H4 (cell line): ENCODE measurements around the gene XPR1. TPM values are rescaled to one million over a fixed set of nuclear protein-coding genes. Genes with fewer than 3 reads are reported as not detected.
A peak's percentile ranks its signal among the peaks of the same experiment; 100 is the strongest.

Source experiments
- DNase-seq: peaks from one replicate; pipeline ENCODE4 v3.0.0-alpha.2; 2015; ENCODE audit warnings: low spot score
- total RNA-seq: library from RNA; depleted of rRNA; stranded (reverse); fragments of >200 nt; shearing (Covaris generic); gene quantifications from 2 replicates; pipeline ENCODE4 v1.2.3, GENCODE V29; 2014; rRNA removed

Gene XPR1
- total RNA-seq: 16.9 and 23.5 TPM in 2 replicates

DNA sequence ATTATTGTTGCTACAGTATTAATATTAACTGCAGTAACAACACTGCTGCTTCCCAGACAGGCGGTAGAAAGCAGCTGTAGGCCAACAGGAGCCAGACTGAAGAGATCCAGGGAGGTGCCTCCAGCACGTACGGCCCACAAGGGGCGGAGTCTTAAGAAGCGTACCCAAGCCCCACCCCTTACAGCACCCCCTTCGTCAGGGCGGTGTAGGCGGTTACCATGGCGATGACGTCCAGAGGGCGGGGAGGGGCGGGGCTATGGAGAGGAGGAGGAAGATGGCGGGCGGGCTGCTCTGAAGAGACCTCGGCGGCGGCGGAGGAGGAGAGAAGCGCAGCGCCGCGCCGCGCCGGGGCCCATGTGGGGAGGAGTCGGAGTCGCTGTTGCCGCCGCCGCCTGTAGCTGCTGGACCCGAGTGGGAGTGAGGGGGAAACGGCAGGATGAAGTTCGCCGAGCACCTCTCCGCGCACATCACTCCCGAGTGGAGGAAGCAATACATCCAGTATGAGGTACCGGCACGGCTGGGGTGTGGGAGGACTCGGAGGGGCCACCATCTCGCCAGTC, at the start of gene XPR1:
TSS of gene XPR1 (plus strand) at position 257 of the 560 bp plus-strand sequence. CDS start at position 437, 180 bp downstream.
- peak; percentile 97 for DNase-seq

DNA sequence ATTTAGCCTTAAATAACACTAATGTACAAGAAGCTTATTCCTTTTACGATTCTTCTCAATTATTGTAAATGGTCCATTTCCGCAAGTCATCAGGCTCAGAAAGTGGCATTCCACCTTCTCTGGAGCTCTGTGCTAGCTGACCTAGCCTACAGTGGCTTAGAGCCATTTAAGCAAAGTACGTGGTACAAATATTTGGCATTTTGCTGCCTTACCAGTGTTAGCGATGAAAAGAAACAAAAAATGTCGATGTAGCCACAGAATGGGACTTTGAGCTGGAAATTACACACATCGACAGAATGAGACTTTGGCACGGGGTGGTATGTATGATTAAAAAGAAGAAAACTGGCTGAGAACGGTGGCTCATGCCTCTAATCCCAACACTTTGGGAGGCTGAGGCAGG, 47.0 kb upstream of the XPR1 start:
- DNase-seq: no peak

DNA sequence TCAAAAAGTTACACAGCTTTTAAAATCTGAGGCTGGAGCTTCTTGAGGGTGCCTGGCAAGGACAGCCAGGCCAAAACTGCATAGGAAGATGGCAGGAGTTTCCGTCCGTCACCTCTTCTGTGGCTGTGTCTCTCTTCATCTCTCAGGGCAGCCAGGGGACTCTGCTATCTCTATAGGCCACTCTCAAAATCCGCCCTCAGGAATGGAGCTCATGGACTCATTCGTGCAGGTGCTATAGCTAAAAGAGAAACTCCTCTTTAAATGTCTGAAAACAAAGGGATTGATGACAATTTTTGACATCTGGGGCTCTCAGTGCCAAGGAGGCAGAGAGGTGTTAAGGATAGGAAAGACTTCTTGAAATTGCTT, 45.8 kb upstream of the XPR1 start:
- DNase-seq: no peak

DNA sequence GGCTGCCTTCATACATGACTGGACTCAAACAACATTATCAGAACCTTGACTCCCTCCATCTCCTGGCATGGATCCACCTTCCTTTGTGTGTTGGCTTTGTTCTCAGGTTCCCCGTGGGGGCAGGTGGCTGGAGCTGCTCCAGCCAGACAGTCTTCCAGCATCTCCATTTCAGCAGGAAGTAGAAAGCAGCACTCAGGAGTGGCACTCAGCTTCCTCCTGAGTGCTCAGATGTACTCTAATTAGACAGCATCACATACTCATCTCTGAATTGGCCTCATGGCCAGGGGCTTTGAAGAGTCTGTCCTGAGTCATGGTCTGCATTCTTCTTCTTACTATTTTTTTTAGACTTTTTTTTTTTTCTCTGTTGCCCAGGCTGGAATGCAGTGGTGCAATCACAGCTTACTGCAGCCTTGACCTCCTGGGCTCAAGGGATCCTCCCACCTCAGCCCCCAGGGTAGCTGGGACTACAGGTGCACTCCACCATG, 45.1 kb upstream of the XPR1 start:
- DNase-seq: peak; percentile 10

DNA sequence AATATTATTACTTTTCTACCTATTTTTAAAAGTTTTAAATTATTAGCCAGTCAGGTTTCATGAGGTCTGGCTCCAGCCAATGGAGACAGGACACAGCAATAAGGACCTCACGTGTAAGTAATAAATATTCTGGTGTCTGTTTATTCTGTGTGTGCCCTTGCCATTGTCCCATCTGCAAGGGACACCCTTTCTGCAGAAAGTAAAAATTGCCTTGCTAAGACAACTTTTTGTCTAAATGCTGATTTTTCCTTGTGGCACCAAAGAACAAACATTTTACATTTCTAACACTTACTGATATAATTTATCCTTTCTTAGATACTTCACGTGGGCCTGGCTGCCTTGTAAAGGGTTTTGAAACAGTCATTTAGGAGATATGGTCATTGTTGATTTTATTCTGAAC, 43.7 kb upstream of the XPR1 start:
- DNase-seq: no peak

DNA sequence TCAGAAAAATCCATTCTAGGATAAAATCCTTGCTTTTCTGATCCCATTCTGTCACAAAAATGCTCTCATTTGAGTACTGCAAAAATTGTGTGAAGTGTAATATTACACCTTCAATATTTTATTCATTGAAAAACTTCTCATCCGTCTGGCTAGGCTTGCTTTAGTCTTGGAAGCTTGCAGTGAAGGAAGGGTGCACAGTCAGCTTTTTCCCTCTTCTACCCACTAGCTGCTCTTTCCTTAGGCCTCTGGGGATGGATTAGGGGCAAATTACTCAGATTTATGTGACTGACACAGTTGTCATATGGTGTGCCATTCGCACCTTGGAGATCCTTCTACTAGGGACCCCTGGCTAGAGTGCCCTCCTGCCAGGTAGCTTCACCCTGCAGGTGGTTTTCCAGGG, 40.9 kb upstream of the XPR1 start:
- no peak for DNase-seq

DNA sequence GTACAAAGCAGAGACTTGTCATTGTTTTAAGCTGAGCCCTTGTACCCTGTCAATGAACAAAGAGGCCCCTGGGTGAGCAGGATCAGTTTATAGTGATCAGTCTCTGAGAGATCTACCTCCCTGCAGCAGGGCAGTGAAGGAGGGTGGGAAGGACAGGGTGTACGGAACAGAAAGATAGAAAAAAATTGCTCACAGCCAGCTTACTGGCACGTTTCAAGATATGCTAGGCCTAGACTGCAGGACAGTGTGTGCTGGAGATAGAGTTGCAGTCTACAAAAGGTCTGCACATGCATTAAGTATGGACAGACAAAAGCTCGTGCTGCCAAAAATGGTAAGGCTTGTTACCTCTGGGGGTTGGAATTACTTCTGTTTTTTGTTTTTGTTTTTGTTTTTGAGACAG, 38.4 kb upstream of the XPR1 start:
- DNase-seq: no peak

DNA sequence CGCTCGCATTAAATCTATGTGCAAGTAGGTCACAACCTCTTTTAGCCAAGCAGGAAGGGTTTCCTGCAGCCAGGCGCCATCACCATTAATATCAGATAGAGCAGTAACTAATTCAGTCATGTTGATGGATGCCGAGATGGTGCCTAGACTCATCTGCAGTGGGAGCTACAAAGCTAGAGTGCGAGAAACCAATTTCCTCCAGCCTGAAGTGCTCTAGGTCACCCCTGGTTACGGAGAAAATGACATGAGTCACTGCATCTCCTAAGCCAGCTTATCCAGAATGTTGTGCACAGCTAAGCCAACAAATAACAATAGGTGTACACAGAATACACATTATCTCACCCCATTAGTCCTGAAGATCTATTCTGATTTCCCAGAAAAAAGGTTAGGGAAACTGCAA, 37.1 kb upstream of the XPR1 start:
- no peak for DNase-seq

DNA sequence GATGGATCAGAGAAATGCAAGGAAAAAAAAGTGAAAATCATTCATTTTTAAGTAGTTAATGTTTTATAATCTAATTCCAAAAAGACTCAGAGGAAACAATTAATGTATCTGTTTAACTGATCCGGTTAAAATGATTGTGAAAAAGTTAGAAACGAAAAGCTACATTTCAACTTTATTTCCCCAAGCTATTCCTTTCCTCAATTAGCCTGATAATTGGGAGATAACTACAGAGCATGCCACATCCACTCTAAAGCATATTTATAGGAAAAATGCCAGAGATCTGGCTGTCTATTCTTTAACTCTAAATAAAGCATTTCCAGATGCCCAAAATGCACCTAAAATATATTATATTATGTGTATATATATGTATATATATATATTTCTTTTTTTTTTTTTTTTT, 35.9 kb upstream of the XPR1 start:
- no peak for DNase-seq

DNA sequence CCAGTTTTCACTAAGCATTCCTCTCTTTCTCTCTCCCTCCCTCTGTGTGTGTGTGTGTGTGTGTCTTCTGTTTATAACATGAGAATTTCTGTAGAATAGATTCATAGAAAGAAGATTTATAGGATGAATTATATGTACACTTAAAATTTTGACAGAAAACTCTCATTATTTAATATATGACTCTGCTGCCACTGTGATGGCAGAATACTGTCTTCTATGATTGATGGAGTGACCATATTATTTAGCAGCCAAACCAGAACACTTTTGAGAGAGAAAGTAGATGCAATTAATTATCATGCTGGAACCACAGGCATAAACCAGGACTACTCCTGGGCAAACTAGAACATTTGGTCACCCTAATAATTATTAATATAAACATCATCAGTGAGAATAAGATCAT, 34.3 kb upstream of the XPR1 start:
- DNase-seq: no peak

DNA sequence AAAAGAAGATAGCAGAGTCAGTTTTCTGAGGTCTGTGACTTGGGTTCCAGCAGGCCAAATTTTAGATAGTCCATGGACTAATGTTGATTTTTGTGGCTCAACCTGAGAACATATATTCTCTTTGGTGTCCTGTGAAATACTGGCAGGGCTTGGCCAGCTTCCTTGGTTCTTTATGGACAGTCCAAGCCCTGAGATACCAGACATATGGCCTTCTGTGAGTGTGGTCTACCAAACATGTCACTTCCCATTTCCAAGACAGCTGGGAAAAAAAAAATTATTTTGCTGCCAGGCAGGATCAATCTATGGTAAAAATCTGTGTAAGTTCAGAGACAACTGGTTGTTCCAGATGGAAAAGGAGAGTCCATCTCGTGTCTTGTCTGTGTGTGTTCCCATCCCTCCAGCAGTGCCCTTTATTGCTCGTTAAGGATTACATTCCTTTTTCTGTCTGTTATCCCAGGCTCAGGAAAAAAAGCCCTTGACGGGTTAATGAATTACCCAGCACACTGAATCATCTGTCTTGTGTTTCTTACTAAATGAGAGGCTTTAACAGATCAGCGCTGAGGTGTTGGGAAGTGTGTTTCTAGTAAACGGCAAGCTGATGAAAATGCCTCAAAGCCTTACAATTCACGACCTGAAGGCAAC, 33.4 kb upstream of the XPR1 start:
- no peak for DNase-seq

DNA sequence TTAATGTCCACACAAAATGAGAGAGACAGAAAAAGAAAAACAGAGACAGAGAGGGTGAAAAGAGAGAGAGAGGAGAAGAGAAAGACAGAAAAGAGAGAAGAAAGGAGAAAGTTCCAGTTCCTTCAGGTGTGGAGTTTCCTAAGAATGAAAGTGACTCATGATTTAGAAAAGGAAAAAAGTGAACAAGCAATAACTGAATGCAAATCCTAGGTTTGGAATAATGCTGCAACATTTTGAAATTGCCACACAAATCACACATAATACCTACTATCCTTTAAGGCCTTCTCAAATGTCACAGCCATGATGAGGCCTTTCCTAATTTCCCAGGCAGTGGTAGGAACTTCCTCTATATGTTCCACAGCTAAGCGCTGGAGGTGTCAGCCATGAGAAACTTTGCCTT, 31.5 kb upstream of the XPR1 start:
- no peak for DNase-seq

DNA sequence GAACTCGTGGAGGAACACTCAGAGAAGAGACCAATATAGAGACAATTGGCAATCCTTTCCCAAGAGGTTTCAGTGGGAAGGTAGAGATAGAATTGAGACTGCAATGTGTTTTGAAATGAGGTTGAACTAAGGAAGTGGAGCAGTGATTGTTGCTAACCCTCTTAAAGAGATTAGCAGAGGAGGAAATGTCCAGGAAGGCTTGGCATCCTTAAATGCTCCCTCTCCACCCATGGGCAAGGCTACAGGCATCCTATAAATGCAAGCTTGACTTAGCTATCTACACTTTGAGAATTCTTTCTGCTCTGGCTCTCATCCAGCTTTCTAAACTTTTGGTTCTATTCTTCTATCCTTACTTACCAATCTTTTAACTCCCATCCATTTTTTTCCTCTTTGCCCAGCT, 30.3 kb upstream of the XPR1 start:
- no peak for DNase-seq

DNA sequence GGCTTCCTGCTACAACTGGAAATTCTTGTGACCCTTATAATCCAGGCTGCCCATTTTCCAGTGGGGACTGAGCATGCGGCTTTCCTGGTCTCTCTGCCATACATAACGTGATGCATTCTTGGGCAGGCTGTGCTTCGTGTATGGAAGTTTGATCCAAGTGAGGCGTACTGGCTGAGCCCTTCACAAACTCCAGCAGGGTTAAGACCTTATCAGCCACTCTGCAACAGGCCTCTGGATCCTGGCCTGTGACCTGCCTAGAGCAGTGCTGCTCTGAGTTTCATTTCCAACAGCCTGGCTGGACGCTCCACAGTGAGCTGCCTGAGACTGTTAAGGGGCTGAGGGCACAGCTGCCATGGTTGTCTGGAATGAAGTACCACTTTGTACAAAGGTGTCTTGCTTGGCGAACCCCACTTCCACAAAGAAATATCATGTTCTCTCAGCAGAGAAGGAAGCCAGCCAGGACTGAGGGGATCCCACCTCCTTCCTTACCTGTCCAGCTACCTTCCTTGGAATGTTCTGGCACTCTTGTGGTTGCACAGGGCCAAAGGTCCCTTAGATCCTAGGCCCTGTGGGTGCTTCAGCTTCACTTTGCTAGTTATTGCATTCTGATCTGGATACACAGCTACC, 28.5 kb upstream of the XPR1 start:
- no peak for DNase-seq

DNA sequence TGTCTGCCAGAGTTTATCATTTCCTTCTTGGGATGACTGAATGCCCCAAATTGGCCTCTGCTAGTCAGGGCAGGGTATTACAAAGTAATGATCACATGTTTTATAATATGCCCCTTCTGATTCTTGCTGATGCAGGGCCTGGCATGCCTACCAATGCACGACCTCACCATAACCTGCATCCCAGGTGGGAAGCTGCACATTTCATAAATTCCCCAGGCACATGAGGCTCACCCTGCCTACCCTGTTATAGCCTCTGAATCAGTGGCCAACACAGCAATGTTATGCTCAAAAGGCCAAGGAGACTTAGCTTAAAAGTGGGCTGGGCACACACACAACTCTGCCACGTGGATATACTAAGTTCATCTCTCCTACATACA, 28.0 kb upstream of the XPR1 start:
- DNase-seq: no peak

DNA sequence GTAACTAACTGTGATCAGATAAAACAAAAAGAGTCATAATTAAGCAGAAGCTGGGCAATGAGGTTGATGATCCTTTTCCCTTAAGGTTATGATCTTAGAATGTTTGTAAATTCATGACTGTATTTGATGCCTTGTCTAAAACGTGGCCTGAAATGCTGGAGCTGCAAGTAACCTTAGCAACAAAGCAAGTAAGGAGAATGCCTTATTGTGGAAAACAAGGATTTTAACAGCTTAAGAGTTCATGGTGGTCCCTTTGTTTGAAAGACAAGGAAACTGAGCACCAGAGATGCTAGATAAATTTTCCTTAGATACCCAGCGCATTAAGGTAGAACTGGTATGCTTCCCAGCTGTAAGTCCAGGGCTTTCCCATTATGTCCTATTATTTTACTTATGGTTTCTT, 25.7 kb upstream of the XPR1 start:
- no peak for DNase-seq

DNA sequence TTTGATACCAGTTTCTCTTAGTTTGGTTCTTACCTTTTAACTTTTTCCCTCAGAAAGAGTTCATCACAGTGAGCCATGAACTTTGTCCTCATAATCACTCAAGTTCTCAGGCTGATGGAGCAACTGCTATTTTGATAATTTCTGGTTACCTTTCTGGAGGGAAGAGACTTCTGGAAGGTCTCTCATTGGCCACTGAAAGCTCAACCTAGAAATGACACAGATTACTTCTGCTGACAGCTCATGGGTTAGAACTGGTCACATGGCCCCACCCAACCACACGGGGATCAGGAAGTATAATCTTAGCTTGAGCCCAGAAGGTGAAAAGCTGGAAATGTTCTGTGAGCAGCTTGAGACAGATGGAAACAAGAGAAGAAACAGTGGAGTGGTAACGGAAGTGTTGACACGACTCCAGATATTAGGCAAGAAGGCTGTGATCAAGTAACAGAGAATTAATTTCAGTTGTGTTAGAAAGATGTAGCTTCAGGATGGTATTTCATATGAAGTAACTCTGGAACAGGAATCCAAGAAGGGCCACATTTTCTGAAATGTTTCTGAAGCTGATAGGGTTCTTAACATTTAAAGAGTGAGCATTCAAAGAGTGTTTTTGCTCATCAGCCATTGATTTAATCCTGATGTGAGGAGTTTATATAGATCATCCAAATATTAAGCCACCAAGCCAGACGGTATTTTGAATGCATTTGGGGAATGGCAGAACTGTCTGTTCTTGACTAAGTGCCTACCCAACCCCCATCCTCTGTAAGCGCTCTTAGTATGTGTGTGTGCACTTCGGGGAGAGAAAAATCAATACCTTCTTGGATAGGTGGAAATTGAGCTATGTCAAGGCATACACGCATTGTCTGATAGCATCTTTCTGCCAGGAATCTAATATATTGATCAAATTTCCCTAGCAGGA, 21.9 kb upstream of the XPR1 start:
- DNase-seq: no peak

DNA sequence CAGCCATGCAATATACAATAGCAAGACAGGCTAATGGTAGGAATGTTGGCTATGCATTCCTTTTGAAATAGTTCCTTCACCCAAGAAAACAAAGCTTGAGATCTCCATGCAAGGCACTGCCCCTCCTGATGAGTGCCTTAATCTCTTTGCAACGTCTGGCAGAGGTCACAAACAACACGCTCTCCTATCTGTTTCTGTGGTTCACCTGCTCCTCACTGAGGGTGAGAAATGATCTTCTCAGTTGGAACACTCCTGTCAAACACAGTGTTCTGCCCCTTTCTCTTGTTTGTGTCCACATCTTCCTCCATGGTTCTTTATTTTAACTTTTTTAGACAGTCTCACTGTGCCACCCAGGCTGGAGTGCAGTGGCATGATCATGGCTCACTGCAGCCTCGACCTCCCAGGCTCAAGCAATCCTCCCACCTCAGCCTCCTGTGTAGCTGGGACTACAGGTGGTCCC, 21.2 kb upstream of the XPR1 start:
- no peak for DNase-seq

DNA sequence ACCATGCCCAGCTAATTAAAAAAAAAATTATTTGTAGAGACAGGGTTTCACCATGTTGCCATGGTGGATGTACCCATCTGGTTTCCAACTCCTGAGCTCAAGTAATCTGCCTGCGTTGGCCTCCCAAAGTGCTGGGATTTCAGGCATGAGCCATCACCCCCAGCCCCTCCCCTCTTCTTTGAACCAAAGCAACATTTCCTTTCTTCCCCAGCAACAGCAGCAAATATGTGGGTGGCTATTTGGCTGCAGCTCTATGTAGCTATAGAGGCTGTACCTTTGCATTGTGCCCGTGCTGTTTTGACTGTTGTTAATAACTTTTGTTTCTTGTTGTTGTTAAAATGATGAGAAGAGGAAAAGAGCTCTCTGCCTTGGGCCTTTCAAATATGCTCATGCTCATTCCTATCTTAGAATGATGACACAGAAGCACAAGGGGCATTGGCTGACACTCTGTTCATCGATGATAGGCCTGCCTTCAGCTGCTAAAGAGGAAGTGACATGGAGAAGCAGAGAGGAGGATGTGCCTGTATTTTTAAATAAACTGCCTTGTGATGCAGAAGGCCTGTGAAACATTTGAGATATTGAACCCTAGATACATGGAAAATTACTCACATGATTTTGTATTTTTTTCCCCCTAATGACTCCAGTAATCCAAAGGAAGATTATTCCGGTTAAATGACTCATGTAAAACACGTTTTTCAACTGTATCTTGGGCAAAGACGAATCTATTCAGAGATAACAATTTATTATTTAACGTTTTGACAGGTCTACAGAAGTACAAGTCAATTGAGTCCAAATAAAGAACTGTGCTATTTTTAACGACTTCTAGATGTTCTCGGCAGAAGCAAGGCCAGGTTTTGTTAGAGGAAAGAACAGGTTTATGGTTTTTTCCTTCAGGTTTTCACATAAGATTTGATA, 20.5 kb upstream of the XPR1 start:
- no peak for DNase-seq

DNA sequence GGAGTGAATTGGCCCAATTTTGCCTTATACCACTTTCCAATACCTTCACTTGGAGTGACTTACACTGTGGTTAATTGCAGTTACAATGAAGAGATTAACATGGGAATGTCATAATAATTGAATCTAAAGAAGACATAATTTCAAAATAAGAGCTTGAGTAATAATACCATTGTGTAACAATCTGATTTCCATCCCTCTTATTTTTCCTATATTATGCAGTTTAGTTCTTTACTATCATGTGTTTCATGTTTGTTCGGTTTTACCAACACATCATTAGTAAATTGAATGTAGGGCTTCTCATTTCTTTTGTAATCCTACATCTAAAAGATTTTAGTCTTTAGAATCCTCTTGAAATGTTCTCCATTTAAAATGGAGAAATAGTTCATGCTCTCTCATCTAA, 19.2 kb upstream of the XPR1 start:
- DNase-seq: no peak

DNA sequence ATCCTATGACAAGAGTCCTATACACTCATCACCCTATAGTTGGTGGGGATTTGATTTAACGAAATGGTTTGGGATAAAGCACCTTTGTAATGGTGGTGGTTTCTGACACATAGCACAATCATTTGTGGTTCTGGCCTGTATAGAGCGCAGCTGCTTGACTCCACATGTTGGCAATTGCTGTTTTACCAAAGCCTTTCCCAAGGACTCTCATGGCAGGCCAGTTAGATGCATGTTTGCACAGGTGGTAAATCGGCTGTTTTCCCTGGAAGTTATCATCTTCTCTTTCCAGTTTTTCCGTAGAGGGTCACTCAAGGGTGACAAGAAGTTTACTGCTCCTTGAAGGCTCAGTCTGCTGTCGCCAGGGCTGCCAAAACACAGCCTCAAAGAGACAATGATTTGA, 17.1 kb upstream of the XPR1 start:
- no peak for DNase-seq
